AML-193 (cell line): ENCODE results near the gene SGTA.

Source experiments
- DNase-seq, 2 experiments: peaks; one replicate each; lab custom pipeline; 2025; lab: John Stamatoyannopoulos, UW

The SGTA gene

DNA sequence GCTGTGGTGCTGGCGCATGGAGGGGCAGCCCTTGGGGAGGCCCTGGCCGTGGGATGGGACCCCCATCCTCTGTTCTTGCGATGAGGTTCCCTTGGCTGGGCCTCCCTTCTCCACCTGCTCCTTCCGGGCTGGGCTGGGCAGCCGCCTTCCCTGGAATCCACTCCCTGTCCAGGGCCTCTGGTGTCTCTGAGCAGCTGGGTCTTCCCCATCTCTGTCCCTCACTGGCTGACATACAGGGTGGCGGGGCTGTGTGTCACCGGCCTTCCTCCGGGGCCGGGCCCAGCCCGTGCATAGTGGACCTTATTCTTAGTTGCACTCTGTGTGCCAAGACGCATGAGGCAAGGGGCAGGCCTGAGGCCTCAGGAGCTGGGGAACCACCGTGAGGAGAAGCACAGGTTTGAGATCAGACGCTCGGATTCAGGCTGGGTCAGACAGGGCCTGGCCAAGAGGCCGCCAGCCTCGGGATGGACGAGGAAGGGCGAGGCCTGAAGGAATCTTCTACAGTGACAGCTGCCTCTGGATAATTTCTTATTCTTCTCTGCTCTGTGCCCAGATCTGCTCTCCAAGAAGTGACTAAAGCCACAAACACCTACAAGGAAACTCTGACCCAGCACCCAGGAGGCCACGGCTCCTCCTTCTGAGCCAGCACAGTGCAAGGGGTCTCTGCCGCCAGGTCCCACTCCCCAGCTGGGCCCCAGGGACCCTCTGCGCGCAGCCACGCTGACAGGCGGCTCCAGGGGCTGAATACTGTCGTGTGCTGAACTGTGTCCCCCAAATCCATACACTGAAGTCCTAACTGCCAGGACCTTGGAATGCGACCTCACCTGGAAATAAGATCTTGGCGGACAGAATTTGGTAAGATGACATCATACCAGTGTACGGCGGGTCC is 11.0 kb downstream of the SGTA start:
- DNase-seq = no peak

GRCh38 chr19:2770055-2771013 is 12.7 kb downstream of the SGTA start:
- no peak for DNase-seq

DNA sequence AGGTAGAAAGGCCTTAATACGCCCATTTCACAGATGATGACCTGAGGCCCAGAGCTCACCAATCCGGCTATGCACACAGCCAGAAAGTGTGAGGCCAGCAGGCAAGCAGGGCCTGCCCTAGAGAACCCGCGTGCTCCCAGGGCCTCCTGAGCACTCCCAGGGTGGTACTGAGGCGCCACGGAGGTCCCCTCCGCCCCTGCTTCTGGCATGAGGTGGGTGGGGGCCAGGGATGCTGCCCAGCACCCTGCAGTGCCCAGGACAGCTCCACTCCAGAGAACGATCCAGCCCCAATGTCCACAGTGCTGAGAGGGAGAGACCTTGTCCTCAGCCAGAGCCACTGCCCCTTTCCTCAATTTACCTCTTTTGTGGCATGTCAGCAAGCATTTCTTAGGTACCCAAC is 13.9 kb downstream of the SGTA start:
- no peak for DNase-seq

DNA sequence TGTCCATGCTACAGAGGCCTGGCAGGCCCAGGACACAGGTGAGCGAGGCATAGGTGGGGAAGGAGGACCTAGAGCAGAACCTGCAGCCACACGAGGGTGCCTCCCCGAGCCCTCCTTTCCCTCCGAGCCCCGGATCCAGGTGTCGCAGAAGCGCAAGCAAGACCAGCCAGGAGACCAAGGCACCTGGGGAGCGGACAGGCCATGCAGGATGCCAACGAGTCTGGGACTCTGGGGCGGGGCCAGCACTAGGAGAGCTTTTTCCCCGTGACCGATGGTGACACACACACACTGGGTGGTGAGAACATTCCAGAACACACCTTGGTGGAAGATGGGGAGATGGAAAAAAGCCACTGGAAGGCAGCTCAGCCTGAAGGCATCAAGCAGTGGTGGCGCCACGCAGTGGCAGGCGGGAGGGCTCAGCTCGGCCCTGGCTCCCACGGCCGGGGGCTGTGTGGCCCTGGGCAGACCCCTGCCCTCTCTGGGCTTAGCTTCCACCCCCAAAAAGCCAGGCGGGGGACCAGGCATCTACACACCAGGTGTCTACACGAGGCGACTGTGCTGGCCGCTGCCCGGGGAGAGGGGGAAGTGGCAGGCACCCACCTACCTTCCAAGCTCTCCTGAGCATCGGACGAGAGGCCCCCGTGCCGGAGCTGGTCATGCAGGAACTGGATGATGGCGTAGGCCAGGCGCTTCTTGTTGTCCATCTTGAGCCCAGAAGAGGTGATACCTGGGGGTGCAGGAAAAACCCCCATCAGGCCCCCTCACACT is 14.5 kb downstream of the SGTA start:
- no peak for DNase-seq

GRCh38 chr19:2767688-2768087 is 15.4 kb downstream of the SGTA start:
- DNase-seq = no peak

GRCh38 chr19:2766594-2767372 is 16.3 kb downstream of the SGTA start:
- no peak for DNase-seq

DNA sequence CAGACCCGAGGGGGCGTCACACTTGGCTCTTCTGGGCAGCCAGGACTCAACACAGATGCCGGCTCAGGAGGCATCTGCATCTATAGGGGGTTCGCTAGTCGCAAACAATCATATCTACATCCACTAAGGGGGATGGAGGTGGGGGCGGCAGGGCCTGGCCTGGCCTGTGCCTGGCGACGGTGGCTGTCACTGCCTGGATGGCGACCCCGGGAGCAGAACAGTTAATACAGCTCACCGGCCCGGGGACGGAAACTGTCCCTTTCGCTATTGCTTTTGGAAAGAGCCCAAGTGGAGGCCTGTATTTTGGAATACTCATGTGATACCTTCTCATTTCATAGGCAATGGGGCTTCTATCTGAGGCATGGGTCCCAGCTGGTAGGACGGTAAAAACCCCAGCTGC is 17.7 kb downstream of the SGTA start:
- DNase-seq = no peak

GRCh38 chr19:2764945-2765344 is 18.1 kb downstream of the SGTA start:
- DNase-seq = no peak

- no peak for DNase-seq
Observed at GRCh38 chr19:2763687-2764086, 19.4 kb downstream of the SGTA start.

GRCh38 chr19:2762783-2763496 is 20.1 kb downstream of the SGTA start:
- no peak for DNase-seq

- no peak for DNase-seq
Observed at GRCh38 chr19:2761876-2762782, 20.9 kb downstream of the SGTA start.

- no peak for DNase-seq
Observed at GRCh38 chr19:2761309-2761677, 21.8 kb downstream of the SGTA start.

DNA sequence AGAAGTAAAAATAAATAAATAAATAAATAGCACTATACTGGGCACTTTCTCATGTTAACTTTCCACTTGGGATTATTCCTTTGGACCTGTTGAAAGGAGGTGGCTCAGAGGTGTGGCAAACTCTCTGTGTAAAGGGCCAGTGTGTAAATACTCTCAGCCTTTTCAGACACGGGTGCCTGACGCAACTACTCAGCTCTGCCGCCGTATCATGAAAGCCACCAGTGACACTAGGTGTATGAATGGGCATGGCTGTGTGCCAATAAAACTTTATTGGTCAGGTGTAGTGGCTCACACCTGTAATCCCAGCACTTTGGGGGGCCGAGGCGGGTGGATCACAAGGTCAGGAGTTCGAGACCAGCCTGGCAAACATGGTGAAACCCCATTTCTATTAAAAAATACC is 23.1 kb downstream of the SGTA start:
- no peak for DNase-seq

DNA sequence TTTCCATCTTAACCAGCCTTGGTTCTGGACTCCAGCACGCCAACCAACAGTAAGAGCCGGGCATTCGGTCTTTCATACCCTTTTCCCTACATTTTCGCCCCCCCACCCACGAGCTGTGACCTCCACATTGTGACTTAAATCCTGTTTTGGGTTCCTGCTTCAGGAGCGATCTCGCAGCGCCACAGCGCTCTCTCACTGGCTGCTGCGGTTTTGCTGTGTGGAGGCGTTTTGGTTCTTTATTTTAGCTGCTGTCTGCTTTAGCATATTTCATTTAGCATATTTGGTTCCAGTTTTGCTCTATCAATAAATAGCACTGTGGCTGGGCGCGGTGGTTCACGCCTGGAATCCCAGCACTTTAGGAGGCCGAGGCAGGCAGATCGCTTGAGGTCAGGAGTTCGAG is 23.7 kb downstream of the SGTA start:
- DNase-seq = no peak

- DNase-seq = no peak
Observed at GRCh38 chr19:2758601-2759313, 24.3 kb downstream of the SGTA start.

DNA sequence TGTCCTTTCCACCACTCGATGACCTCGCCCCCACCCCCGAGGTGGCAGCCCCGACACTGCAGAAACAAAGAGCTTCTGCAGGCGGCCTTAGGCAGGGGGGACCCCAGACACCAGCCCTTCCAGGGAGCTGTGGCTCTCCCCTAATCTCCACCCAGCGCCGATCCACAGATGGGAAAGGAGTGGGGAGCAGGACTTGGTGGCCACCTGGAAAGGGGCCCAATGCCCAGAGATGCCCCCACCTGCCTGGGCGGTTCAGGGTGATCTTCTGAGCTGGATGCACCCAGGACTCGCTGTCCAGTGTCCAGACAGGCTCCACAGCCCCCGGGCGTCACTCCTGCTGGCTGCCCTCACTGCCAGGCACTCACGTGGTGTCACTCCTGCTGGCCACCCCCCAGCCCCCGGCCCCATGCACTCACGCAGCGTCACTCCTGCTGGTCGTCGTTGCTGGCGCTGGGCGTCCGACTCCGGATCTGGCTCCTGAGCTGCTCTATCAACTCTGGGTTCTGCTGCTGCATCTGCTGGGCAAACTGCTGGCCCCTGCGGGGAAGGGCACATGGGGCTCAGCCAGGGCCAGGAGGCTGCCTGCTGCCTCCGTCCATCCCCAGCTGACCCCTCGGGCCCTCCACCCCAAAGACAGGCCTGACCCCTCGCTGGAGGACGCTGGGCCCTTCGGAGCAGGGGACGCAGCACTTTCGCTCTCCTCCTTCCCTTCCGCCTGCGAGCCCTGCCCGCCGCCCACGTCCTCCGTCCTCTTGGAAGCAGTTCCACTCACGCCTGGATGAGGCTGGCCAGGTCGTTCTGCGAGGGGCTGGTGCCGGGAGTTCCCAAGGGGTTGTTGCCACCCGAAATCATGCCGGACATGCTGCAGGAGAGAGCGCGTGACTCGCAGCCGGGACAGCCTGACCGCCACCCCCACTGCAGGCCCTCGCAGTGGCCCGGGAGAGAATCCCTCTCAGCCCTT is 25.9 kb downstream of the SGTA start:
- no peak for DNase-seq

DNA sequence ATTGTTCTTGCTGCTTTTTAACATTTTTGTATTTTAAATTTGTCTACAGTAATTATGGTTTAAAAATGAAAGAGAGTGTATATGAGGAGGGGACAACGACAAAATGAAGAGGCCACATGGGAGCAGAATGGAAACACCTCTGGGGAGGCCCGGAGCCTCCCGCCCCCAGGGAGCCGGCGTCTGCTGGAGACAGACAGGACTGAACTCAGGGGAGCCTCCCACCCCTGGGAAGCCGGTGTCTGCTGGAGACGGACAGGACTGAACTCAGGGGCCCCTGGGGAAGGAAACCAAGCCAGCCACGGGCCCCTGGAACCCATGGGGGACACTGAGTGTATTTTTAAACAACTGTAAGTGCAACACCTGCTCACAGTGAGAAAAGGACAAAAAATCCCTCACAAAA is 26.6 kb downstream of the SGTA start:
- DNase-seq = no peak

GRCh38 chr19:2755811-2756210 is 27.3 kb downstream of the SGTA start:
- DNase-seq = no peak
